ENCODE results near the gene ITGBL1.

DNA sequence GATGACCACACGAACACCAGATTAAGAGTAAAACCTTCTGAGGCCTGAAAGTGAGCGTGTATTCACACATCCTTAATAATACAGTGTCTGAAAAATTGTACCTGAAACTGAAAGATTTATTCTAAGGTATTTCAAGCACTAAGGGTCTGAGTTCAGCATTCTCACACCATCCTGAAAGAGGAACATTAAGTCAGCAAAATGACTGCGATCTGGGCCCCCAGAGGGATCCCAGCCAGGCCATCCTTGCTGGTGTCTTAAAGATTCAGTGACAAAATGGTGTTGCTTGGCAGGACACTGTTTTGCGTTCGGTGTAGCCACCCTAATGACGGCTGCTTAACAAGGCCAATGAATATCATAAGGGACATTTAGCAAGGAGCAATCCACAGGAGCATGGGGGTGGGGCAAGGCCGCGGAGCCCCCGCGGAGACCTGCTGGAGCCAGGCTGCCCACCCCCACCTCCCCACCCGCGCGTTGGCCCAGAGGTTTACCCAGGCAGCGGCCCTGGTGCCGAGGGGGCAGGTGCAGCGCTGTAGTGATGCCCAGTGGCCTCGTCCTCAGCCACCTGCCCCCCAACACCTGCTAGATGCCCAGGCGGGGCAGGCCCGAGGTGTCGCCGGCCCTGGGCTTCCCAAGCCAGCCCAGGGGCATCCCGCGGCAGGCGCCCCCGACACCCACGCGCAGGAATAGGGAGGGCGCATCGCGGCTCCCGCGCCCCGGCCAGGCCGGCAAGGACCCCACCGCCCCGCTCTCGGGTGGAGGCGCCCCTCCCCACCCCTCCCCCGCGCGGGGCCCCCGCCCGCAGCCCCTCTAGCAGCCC, 36.9 kb upstream of the ITGBL1 start:
- TF ChIP-seq, protein P1, sequence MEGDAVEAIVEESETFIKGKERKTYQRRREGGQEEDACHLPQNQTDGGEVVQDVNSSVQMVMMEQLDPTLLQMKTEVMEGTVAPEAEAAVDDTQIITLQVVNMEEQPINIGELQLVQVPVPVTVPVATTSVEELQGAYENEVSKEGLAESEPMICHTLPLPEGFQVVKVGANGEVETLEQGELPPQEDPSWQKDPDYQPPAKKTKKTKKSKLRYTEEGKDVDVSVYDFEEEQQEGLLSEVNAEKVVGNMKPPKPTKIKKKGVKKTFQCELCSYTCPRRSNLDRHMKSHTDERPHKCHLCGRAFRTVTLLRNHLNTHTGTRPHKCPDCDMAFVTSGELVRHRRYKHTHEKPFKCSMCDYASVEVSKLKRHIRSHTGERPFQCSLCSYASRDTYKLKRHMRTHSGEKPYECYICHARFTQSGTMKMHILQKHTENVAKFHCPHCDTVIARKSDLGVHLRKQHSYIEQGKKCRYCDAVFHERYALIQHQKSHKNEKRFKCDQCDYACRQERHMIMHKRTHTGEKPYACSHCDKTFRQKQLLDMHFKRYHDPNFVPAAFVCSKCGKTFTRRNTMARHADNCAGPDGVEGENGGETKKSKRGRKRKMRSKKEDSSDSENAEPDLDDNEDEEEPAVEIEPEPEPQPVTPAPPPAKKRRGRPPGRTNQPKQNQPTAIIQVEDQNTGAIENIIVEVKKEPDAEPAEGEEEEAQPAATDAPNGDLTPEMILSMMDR (IDR thresholded peaks at IDR 0.05), result no peak
- TF ChIP-seq POLR2A (IDR thresholded peaks at IDR 0.05), result no peak
